Measurements from ENCODE around the gene MRPL38. TPM values are rescaled to one million over a fixed set of nuclear protein-coding genes. Genes with fewer than 3 reads are reported as not detected.

MRPL38 gene
- 76.3 TPM for total RNA-seq
- long read RNA-seq, transcript MRPL38-201 (9 exons, 1,888 nt) = major isoform, 154 of 159 reads
- long read RNA-seq, partial matches to known transcripts = 1 of 159 reads
- long read RNA-seq, other reads (novel, unspliced or antisense) = 3 of 159 reads

DNA sequence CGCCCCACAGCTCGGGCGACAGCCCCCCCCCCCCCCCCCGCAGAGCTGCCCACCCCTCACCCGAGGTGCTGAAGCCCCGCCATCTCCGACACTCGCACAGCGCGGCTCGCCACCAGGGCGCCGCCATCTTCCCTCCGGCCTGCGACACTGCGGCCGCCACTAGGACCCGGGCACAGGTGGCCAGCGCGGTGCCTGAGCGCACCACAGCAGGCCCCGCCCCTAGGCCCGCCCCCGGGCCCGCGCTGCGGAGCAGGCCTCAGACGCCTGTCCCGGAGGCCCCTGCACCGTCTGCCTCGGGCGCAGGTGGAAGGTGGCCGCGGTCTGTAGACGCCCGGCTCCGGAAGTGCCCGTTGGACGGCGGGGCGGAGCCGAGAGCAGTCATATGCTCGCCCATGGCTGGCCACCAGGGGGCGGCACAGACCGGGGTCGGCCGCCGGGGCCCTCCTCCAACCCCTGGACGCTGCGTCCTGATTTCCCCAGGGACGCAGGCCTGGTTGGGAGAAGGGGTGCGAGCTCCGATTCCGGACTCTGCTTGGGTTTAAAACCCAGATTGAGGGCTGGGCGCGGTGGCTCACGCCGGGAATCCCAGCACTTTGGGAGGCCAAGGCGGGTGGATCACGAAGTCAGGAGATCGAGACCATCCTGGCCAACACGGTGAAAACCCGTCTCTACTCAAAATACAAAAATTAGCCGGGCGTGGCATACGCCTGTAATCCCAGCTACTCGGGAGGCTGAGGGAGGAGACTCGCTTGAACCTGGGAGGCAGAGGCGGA lies at the start of gene MRPL38:
Gene MRPL38 (minus strand): TSS at position 136 of the 773 bp plus-strand sequence. CDS start 9 bp downstream, at position 127.
- intact Hi-C loops (cut with DNase I) = loop anchor here (2.0 kb wide), 2 partner anchors 36 to 100 kb away; partner anchors contain the start of gene FBF1
- DNase-seq (ENCODE audit: low spot score) = peak; percentile 96

DNA sequence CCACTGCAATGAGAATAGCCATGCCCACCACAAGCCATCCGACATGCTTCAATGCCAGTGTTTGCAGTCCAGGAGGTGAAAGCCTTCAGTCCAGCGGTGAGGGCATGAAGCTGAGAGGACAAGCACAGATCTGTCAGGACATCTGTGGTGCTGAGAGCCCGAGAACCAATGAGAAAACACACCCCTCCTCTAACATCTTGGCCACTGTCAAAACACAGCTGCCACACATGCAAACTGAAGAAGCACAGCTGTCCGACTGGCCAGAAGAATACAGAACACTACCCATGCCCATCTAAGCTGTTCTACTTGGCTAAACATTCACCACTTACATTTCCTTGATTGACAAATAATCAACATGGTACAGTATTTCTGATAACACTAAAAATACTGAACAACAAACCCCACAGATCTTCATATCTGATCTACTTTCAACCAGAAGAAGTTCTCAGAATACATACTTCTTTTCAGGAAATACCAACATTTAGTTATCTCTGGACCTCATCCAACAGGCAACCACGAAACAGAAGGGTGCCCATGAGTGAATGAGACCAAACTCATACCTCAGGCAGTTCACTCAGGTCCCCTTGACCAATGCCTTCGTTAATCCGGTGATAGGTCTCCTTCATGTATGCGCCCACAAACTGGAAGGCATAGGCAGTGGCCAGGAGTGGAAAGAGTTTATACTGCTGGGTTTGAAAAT lies 46.3 kb upstream of the MRPL38 start:
- no peak for DNase-seq (ENCODE audit: low spot score)
- intact Hi-C loops (cut with DNase I) = no loop called here

DNA sequence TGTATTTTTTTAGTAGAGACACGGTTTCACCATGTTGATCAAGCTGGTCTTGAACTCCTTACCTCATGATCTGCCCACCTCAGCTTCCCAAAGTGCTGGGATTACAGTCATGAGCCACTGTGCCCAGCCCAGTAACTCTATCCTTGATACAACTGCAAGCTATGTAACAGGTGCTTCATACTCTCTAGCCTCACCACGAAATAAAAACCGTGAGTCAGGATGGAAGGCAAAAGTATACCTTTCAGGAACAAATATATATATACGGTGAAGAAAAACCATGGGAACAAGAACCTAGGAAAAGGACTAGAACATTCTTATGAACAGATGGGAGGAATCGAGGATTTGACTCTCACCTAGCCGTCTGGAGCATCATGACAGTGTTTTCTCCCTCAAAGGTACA lies 45.7 kb upstream of the MRPL38 start:
- intact Hi-C loops (cut with DNase I) = no loop called here
- DNase-seq (ENCODE audit: low spot score) = no peak

DNA sequence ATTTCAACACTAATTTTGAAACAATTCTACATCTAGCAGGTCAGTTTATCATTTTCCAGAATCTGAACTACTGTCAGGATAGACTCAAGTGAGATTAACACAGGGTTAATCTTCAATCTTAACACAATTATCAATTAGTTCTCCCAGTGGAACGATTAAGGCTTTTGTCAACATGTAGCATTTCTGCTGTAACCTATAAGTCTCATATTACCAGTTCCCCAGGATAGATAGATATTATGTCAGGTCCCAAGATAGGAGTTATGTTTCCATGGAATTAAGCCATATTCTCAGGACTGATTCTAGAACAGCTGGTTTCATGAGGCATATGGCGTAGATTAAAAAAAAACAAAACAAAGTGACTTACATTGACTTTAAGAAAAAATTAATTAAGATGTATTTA lies 40.5 kb upstream of the MRPL38 start:
- intact Hi-C loops (cut with DNase I) = no loop called here
- no peak for DNase-seq (ENCODE audit: low spot score)

DNA sequence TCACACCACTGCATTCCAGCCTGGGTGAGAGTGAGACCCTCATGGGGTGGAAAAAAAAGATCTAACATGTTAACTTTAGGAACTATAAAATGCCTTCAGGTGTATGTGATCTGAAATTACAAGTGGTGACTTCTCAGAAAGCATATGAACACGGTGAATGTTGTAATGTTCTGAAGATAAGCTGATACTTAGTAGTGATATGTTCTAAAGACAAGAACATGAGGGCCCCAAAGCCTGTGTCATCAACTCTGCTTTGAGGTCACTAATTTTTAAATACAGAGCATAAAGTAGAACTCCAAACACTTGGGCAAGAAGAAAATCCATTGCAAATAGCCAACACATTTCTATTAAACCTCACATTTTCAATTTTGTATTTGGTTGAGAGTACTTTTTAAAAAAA lies 38.8 kb upstream of the MRPL38 start:
- intact Hi-C loops (cut with DNase I) = no loop called here
- no peak for DNase-seq (ENCODE audit: low spot score)

DNA sequence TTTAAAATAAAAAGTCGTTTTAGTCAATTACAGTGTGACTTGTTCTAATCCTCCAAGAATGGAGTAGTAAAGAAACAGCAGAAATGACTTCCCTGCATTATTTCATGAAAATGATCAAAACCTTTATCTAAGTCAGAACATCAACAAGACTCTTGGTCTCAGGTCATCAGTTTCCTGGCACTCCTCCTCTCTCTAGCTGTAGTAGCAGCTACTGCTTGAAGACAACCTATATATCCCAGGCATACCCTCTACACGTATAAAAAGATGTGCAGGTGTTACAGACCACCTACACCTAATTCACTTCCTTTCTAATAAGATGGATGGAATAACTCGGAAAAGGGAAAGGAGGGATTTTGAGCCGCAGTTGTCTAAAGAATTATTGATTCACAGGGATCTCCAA lies 37.8 kb upstream of the MRPL38 start:
- no peak for DNase-seq (ENCODE audit: low spot score)
- intact Hi-C loops (cut with DNase I) = no loop called here

GRCh38 chr17:75941442-75941819 lies 36.7 kb upstream of the MRPL38 start:
- no peak for DNase-seq (ENCODE audit: low spot score)
- intact Hi-C loops (cut with DNase I) = loop anchor here (2.0 kb wide), 2 partner anchors 37 kb away; partner anchors contain the start of genes ACOX1, MRPL38 and TEN1

GRCh38 chr17:75940727-75941441 lies 36.2 kb upstream of the MRPL38 start, which contains the start of gene FBF1:
TSS of gene FBF1 (minus strand) at chr17:75941042. CDS start at chr17:75938149, 2,893 bp downstream.
- peak; percentile 97 for DNase-seq (ENCODE audit: low spot score)
- intact Hi-C loops (cut with DNase I) = loop anchor here (2.0 kb wide), 2 partner anchors 36 to 38 kb away; partner anchors contain the start of genes ACOX1, MRPL38 and TEN1

DNA sequence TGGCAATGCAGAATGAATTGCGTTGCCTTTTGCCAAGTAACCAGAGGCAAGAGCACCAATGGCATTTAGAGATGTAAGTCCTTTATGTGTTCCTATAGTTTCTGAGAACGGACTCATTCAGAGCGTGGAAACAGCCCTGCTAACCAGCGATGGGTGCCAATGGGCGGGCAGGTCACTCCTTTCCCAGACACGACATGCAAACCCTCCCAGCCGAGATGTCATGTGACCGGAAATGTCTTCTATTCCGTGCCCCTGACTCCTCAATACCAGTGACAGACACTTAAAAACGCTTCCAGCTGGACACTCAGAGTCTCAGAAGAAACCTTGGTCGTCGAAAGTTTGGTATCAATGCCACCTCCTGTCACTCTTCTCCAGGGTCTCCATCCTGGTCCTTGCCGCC lies 33.0 kb upstream of the MRPL38 start:
- intact Hi-C loops (cut with DNase I) = no loop called here
- DNase-seq (ENCODE audit: low spot score) = no peak

- no peak for DNase-seq (ENCODE audit: low spot score)
Measured at GRCh38 chr17:75933808-75934207, 29.1 kb upstream of the MRPL38 start.

DNA sequence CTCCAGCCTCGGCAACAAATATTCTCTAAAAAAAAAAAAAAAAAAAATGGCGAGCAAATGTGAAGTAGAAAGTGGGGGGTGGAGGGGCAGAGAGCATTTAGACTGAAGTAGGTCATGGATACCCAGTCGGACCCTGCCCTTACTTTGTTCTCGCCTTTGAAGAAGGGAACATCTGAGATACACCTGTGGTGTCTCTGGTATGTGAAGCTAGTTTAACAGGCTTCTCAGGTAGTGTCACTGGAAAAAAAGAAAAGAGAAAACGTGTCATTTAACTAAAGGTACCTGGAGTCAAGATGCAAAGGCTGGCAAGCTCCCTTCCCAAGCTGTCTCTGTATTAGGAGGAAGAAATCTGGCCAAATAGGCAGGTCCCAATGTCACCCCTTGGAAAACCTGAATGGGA lies 28.2 kb upstream of the MRPL38 start:
- intact Hi-C loops (cut with DNase I) = no loop called here
- no peak for DNase-seq (ENCODE audit: low spot score)

More at GRCh38 chr17:75933808-75934207, 29.1 kb upstream of the MRPL38 start:
- intact Hi-C loops (cut with DNase I) = no loop called here

- intact Hi-C loops (cut with DNase I) = no loop called here
- DNase-seq (ENCODE audit: low spot score) = peak; percentile 53
Measured at GRCh38 chr17:75931062-75931461, 26.4 kb upstream of the MRPL38 start.

DNA sequence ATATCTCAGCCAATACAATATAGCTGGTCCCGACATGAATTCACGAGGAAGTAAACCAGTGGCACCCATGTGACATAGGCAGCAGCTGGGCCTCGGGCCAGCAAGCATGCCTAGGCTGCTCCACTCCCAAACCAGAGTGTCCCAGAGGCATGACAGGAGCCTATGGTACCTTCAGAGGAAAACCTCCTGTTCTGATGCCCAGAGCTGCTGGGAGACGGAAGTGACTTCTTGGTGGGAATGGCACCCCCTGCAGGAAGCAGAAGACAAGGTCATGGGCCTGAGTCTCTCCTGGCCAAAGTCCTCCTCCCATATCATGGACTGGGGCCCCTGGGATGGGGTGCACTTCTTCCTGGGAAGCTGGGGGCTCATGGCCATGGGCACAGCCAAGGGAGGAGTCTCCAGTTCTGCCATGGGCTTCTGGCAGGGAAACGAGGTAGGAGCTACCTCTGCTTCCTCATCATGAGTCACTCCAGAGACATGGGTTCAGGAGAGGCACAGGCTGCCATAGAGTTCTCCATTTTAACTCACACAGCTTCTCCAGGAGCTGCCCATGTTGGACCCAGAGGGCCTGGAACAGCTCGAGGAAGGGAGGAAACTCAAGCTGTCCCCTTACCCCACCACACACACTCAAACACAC lies 22.7 kb upstream of the MRPL38 start:
- DNase-seq (ENCODE audit: low spot score) = no peak
- intact Hi-C loops (cut with DNase I) = no loop called here

DNA sequence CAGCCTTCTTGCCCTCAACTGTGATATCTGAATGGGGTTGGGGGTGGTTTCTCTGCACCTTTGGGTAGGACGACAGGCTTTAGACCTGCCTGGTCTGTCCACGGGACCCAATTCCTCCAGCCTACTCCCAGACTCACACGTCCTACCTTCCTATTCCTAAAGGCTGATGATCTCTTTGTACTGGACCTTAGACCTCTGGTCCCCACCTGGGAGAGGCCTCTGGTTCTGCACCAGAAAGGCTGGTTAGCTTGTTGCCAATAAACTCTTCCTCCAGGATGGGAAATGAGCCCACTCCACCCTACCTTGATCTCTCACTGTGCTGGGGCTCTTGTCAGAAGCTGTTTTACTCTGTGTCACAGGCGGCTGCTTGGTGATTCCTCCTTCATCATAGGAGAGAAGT lies 21.8 kb upstream of the MRPL38 start:
- intact Hi-C loops (cut with DNase I) = no loop called here
- DNase-seq (ENCODE audit: low spot score) = no peak

GRCh38 chr17:75925912-75926311 lies 21.2 kb upstream of the MRPL38 start:
- intact Hi-C loops (cut with DNase I) = no loop called here

GRCh38 chr17:75925103-75925502 lies 20.4 kb upstream of the MRPL38 start:
- intact Hi-C loops (cut with DNase I) = no loop called here
- DNase-seq (ENCODE audit: low spot score) = no peak

More at GRCh38 chr17:75925912-75926311, 21.2 kb upstream of the MRPL38 start:
- DNase-seq (ENCODE audit: low spot score) = no peak

GRCh38 chr17:75922963-75923874 lies 18.5 kb upstream of the MRPL38 start:
- DNase-seq (ENCODE audit: low spot score) = no peak
- intact Hi-C loops (cut with DNase I) = no loop called here

DNA sequence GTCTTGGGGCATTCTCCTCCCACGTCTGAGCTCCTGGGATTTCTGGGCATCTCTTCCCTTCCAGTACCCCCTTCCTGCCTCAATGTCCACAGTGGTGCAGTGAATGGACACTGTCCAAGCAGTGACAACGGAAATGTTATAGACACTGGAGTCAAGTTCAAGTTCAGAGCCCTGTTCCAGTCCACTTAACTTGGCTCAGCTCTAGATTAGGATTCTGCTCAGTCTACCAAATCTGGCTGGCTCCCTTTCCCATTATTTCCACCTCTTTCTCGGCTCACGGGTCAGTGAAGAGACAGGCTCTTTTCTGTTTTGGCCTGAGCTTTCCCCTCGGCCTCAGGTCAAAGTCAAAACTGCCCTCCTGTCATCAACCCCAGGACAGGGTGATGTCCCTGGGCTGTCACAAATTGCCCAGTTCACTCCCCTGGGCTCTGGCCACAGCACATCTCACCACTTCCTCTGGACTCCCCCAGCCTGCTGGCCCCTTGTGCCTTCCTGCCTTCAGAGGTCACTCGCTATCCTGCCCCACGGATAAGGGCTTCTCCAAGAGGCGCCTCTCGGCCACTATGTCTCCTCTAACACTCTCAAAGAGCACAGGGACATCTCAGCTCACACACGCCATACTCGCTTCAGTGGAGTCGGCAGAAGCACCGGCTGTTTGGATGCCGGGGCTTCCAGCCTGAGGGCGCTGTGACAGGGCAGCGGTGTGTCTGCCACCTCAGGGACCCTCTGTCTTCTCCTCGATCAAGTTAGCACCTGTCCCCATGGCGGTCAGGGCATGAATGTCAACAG lies 17.7 kb upstream of the MRPL38 start:
- no peak for DNase-seq (ENCODE audit: low spot score)
- intact Hi-C loops (cut with DNase I) = no loop called here

All from cardiac septum (tissue), 1 donor.